ENCODE data around the gene PRDM16.

DNA sequence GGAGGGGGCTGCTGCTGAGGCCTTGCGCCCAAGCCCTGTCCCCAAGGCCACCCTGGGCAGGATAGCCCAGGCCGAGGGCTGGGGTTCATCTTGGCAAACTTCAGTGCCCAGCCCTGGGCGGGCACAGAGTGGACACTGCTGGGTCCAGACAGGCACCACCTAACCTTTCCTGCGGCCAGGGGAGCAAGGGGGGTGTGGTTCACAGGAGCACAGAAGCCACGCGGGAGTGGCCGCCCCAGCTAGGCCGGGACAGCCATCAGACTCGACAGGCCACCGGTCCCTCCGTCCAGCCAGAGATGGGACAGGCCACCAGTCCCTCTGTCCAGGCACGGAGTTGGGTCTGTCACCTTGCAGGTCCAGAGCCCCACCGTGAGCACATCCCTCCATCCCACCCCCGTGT, 414.4 kb downstream of the PRDM16 start:
- TF ChIP-seq KDM1A (IDR thresholded peaks at IDR 0.05; ENCODE audit: borderline replicate concordance, low read length): no peak
- no peak for TF ChIP-seq SAP30 (IDR thresholded peaks at IDR 0.05; ENCODE audit: insufficient read depth, insufficient replicate concordance, low read length)
- TF ChIP-seq POLR2AphosphoS5 (IDR thresholded peaks at IDR 0.05; ENCODE audit: low read depth, low read length): no peak
- TF ChIP-seq, protein P1, sequence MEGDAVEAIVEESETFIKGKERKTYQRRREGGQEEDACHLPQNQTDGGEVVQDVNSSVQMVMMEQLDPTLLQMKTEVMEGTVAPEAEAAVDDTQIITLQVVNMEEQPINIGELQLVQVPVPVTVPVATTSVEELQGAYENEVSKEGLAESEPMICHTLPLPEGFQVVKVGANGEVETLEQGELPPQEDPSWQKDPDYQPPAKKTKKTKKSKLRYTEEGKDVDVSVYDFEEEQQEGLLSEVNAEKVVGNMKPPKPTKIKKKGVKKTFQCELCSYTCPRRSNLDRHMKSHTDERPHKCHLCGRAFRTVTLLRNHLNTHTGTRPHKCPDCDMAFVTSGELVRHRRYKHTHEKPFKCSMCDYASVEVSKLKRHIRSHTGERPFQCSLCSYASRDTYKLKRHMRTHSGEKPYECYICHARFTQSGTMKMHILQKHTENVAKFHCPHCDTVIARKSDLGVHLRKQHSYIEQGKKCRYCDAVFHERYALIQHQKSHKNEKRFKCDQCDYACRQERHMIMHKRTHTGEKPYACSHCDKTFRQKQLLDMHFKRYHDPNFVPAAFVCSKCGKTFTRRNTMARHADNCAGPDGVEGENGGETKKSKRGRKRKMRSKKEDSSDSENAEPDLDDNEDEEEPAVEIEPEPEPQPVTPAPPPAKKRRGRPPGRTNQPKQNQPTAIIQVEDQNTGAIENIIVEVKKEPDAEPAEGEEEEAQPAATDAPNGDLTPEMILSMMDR (IDR thresholded peaks at IDR 0.05; ENCODE audit: control extremely low read depth in 1 of 3, insufficient read depth in 1 of 3, low read depth in 1 of 3, low read length in 3 of 3): no peak
- no peak for TF ChIP-seq EZH2 (IDR thresholded peaks at IDR 0.05; ENCODE audit: low read depth, low read length, severe bottlenecking)
- TF ChIP-seq, protein P2, sequence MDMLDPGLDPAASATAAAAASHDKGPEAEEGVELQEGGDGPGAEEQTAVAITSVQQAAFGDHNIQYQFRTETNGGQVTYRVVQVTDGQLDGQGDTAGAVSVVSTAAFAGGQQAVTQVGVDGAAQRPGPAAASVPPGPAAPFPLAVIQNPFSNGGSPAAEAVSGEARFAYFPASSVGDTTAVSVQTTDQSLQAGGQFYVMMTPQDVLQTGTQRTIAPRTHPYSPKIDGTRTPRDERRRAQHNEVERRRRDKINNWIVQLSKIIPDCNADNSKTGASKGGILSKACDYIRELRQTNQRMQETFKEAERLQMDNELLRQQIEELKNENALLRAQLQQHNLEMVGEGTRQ (IDR thresholded peaks at IDR 0.05; ENCODE audit: low read length): no peak
- no peak for TF ChIP-seq BRCA1 (IDR thresholded peaks at IDR 0.05; ENCODE audit: low read depth, low read length)

Data from H1 (cell line).